ENCODE data around the gene UGT1A7. TPM values are rescaled to one million over a fixed set of nuclear protein-coding genes. Genes with fewer than 3 reads are reported as not detected.

Gene UGT1A7
- total and polyA plus RNA-seq, 9 of the 15 experiments (the other 6 are each of a cell fraction or from before 2014, with no cell fraction given), result not detected

- Histone ChIP-seq H3K9me3 (replicated peaks; ENCODE audit: control insufficient read depth, insufficient read depth, low read depth, low read length) (no peaks in the 10 kb centered on the region), H3K27ac (ENCODE audit: extremely low read depth, low read depth, low read length) (no peak overlapping the region), H3K27me3 (ENCODE audit: control insufficient read depth in 2 of 2, insufficient read depth in 2 of 2, low read length in 2 of 2) (no peaks in the 10 kb centered on the region; a peak in 1 of 5 replicates), H3K4me1 (replicated peaks in 1 of 2; ENCODE audit: control insufficient read depth in 2 of 2, insufficient read depth in 2 of 2, low read length in 2 of 2) (no peaks in the 10 kb centered on the region), H3K79me2 (ENCODE audit: control insufficient read depth, insufficient read depth, low read length) (no peaks in the 10 kb centered on the region), H3K9ac (ENCODE audit: insufficient read depth in 1 of 2, low read depth in 2 of 2, low read length in 2 of 2) (no peak overlapping the region), H3K4me3 (no peak overlapping the region), H3K36me3 (ENCODE audit: control insufficient read depth, insufficient read depth, low read length) (no peaks in the 10 kb centered on the region), H2AFZ (ENCODE audit: low read depth, low read length) (no peak overlapping the region), H3K4me2 (ENCODE audit: insufficient read depth, low read length) (no peak overlapping the region), H4K20me1 (replicated peaks; ENCODE audit: control insufficient read depth, insufficient read depth, low read length) (no peaks in the 10 kb centered on the region; the same call in 1 of the 2 replicates), H3K9me1 (ENCODE audit: control insufficient read depth, insufficient read depth, low read length) (no peaks in the 10 kb centered on the region)
- ChIA-PET CTCF (ENCODE audit: low intra/inter-chr PET ratio) (no interaction called here), POLR2A (no interaction called here)
- intact Hi-C loops (cut with micrococcal nuclease), result no loop called here
- WGBS (ENCODE audit: insufficient coverage, low coverage, missing lambda C conversion rate), result 0% methylated on average over 1 of the region's 1 CpG
- FAIRE-seq (no peak), DNase-seq (ENCODE audit: extremely low read depth in 1 of 4, low spot score in 3 of 4) (no peak), ATAC-seq (no peak)
- in situ Hi-C loops (cut with MboI), result no loop called here
- BruUV-seq (replicated peaks), result no TSS peak
- TF ChIP-seq HCFC1 (IDR thresholded peaks at IDR 0.05; ENCODE audit: low read depth, low read length), result no peak
- no peak for TF ChIP-seq TARDBP (IDR thresholded peaks at IDR 0.05)
- TF ChIP-seq, protein P1, sequence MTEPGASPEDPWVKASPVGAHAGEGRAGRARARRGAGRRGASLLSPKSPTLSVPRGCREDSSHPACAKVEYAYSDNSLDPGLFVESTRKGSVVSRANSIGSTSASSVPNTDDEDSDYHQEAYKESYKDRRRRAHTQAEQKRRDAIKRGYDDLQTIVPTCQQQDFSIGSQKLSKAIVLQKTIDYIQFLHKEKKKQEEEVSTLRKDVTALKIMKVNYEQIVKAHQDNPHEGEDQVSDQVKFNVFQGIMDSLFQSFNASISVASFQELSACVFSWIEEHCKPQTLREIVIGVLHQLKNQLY (CRISPR knock-in tag; conservative IDR thresholded peaks at IDR 0.05), result no peak
- no peak for TF ChIP-seq ID3 (CRISPR knock-in tag; IDR thresholded peaks at IDR 0.05)
- TF ChIP-seq ID3 (tag; IDR thresholded peaks at IDR 0.05), result no peak
Observed at GRCh38 chr2:233684640-233685039, 2.9 kb downstream of the UGT1A7 start.

- BruUV-seq (replicated peaks), result no TSS peak
- Histone ChIP-seq H3K27ac (ENCODE audit: extremely low read depth, low read depth, low read length) (no peak overlapping the region), H2AFZ (ENCODE audit: low read depth, low read length) (no peak overlapping the region), H3K4me3 (no peak overlapping the region), H3K79me2 (ENCODE audit: control insufficient read depth, insufficient read depth, low read length) (no peaks in the 10 kb centered on the region), H3K27me3 (ENCODE audit: control insufficient read depth in 2 of 2, insufficient read depth in 2 of 2, low read length in 2 of 2) (peaks cover 0 to 8% of the 10 kb centered on the region in 2 experiments; a peak in 2 of 5 replicates), H3K9me1 (ENCODE audit: control insufficient read depth, insufficient read depth, low read length) (no peaks in the 10 kb centered on the region), H3K9ac (ENCODE audit: insufficient read depth in 1 of 2, low read depth in 2 of 2, low read length in 2 of 2) (no peak overlapping the region), H3K36me3 (ENCODE audit: control insufficient read depth, insufficient read depth, low read length) (no peaks in the 10 kb centered on the region), H3K4me2 (ENCODE audit: insufficient read depth, low read length) (no peak overlapping the region), H3K4me1 (replicated peaks in 1 of 2; ENCODE audit: control insufficient read depth in 2 of 2, insufficient read depth in 2 of 2, low read length in 2 of 2) (no peaks in the 10 kb centered on the region), H3K9me3 (replicated peaks; ENCODE audit: control insufficient read depth, insufficient read depth, low read depth, low read length) (no peaks in the 10 kb centered on the region), H4K20me1 (replicated peaks; ENCODE audit: control insufficient read depth, insufficient read depth, low read length) (no peaks in the 10 kb centered on the region; the same call in 1 of the 2 replicates)
- CTCF ChIA-PET (ENCODE audit: low intra/inter-chr PET ratio), result no interaction called here
- DNase-seq (ENCODE audit: extremely low read depth in 1 of 4, low spot score in 3 of 4), result no peak
- POLR2A ChIA-PET, result no interaction called here
- no peak for ATAC-seq
- WGBS (ENCODE audit: insufficient coverage, low coverage, missing lambda C conversion rate), result 7% methylated on average over 5 of the region's 5 CpGs
- intact Hi-C loops (cut with micrococcal nuclease), result no loop called here
- in situ Hi-C loops (cut with MboI), result no loop called here
- FAIRE-seq, result no peak
- TF ChIP-seq JUND (IDR thresholded peaks at IDR 0.05; ENCODE audit: borderline replicate concordance, low read depth, low read length) (no peak), JUND (tag; IDR thresholded peaks at IDR 0.05; ENCODE audit: borderline replicate concordance, low read depth, low read length) (no peak), TBL1XR1 (IDR thresholded peaks at IDR 0.05; ENCODE audit: low read length in 2 of 2) (no peak), DMBX1 (CRISPR knock-in tag; IDR thresholded peaks at IDR 0.05; ENCODE audit: borderline replicate concordance) (no peak), NUFIP1 (IDR thresholded peaks at IDR 0.05; ENCODE audit: partially characterized antibody) (no peak), MAFG (tag; conservative IDR thresholded peaks at IDR 0.05) (no peak), ZNF395 (CRISPR knock-in tag; IDR thresholded peaks at IDR 0.05) (no peak), GTF2E2 (tag; IDR thresholded peaks at IDR 0.05) (no peak)
Observed at GRCh38 chr2:233686928-233687327, 5.2 kb downstream of the UGT1A7 start.
